GM19455 (cell line): ENCODE results near the gene HUS1B.
"Not testable (repeated sequence)": the region's sequence is repeated elsewhere in the genome, so short reads cannot be mapped to it uniquely, and the experiment has no call there.

Experiments
- ATAC-seq: cut with Tn5 transposase; IDR thresholded peaks from one replicate; pipeline ENCODE4 v1.9.1; 2021; ENCODE audit not compliant: unreplicated experiment

Gene HUS1B

DNA sequence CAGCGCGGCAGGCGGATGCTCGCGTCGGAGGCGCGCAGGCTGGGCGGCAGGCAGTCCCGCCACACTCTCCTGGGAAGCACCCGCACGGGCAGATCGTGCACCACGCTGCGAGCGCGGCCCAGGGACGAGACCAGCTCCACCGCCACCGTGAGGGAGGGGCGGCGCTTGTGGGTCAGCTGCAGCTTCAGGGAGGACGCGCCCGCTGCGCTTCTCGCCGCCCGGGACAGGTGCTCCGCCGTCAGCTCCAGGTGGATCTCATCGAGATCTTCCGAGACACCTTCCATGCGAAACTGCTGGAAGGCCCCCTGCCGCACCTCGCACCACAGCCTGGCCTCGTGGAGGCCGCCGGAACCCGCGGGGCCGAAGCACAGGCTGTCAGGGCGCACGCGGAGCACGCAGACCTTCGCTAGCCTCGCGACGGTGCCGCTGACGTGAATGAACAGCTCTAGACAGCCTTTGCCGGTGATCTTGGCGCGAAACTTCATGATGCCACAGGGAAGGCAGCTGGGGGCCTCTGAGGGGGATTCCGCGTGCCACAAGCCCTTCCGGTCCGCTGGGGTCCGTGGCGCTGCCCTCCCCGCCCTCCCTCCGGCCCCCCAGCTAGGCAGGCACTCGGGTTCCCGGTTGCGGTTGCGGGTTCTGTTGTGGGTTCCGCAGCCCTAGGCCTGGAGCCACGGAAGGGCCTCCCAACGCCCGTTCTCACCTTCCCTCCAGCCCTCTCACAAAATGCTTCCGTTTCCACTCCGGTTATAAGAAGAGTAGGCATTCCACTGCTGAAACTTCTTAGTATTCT, at the start of gene HUS1B:
Gene HUS1B (minus strand): TSS at position 641 of the 793 bp plus-strand sequence. CDS start 156 bp downstream, at position 485.
- no peak for ATAC-seq

DNA sequence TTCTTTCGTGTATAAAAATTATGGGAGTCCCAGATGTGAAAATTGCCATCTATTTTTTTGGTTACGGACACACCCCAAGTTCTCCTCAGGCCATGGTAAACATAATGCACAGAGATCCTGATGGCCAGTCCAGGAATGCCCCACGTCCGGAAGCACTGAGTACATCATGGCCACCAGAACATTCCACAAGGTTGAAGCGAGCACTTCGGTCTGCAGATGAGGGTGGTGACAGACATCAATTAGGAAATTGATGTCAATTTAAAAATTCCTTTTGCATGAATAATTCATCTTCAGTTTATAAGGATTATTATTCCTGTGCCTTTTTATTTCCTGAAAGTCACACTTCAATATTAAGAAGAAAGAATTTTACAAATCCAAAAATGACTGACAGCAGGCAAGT, 49.2 kb upstream of the HUS1B start:
- ATAC-seq = no peak

DNA sequence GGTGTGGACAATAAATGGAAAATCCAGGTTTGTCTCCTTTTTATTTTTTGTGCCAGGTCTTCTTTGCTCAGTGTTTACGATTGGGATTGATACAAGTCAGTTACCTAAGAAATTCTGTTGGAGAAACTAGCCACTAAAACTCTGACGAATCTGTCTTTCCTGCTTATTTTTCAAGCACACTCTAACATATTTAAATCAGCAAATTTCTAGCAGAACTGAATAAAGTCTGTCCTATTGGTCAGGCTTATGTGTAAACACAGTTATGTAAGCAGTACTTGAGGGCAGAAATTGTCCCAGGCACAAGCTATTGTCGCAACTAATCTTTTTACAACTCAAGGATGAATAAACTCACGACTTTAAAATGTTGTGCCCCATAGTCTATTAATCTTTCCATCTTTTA, 48.1 kb upstream of the HUS1B start:
- no peak for ATAC-seq

DNA sequence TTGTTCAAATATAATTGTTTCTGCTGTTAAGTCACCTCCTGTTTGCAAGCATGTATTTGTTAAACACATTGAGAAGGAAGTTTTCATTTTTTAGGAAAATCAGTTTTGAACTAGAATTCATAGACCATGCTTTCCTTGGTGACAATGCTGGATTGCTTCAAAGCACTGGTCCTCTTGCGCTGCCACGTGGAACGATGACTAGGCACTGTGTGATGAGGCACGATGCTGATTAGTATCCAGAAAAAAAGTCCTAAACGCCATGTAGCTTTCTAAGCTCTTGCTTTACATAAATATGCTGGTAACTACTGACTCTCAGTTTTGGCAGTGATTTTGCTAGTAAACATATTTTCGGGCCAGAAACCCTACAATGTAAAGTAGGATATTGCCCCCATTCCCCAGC, 47.1 kb upstream of the HUS1B start:
- no peak for ATAC-seq

DNA sequence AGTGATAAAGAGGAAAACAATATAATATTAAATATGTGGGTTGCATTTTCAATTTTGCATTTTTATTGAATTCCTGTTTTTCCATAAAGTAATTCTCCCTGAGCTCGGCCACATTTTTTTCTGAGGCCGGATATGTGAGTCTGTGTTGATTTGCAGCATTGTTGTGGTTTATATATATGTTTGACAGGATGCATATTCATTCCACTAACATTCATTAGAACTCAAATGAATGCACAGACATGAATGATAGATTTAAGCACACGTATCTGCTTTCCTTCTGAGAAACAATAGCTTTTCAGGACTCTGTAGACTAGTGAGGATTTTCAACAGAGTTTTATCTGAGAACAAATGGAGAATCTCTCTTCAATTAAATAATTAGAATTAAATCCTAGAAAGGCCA, 46.7 kb upstream of the HUS1B start:
- no peak for ATAC-seq

DNA sequence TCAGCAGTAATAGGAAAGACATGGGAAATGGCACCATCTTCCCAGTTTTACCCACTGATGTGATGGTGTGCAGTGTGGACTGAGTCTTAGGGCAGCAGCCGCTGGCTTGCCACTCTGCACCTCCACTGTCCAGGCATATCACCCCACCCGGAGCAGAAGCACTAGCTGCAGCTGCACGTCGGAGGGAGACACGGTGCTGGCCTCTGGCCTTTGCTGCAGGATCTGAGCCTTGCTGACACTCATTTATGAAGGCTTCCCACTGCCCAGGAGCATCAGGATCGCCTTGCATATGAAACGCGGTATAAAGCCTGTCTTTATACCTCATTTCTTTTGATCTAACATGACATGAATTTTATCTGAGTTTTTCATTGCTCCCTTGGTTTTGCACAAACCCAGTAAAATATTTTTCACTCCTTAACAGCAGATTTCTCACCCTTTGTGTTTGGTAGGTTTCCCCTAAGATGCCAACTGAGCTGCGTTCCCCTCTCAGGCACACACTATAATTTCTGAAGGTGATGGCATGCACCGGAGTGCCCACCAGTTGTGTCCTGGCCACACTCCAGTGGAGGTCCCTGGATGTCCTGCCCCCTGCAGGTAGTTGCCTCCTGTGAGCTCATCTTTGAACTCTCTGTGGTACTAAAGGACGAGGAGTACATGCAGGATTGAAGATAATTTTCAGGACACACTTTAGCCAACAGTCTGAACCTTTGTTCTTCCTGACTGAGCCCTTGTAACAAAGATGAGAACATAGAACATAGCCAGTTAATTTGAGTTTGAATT, 45.0 kb upstream of the HUS1B start:
- no peak for ATAC-seq

DNA sequence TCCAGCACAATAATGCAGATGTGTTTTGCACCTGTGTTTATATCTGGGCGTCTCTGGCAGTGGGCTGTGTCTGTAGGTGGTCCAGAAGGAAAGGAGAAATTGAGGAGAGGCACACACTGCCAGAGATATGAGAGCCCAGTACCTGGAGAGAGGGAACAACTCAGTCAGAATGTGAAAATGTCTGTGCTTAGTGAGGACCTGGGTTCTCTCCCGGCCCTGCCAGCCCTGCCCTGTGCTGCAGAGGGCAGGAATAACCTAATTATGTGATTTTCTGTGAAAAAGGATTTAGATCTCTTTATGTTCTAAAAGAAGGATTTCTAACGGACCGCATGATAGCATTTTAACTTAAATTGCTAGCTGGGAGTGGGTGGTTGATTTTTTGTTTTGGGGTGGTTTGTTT, 44.3 kb upstream of the HUS1B start:
- no peak for ATAC-seq

DNA sequence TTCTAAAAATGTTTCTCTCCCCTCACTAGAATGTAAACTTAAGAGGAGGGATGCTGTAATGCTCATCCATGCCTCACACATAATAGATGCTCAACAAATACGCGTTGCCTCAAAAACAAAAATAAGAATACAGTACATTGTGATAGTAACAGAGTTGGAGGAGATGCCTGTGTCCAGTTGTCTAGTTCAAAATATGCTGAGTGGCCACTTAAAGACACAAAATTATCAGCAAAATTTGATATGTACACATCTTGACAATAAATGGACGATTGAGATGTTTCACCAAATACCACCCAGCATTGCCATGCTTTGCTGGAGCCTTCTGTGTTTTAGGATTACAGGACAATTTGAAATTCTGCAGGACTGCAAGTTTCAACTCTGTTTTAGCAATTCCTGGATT, 43.6 kb upstream of the HUS1B start:
- ATAC-seq = no peak

DNA sequence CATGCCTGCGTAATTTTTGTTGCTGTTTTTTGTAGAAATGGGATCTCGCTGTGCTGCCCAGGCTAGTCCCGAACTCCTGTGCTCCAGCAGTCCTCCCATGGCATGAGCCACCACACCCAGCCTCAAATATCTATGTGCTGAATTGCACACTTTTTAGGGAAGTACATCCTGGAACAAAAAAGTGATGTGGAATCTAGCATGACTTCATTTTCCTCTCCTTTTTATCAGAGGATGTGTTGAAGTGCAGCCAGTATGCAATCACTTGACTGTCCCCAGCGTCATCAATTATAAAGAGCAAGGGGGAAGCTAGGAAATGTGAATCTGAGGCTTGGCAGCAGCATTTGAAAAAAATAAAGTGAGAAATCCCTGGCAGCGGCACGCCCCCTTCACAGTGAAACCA, 42.4 kb upstream of the HUS1B start:
- no peak for ATAC-seq

DNA sequence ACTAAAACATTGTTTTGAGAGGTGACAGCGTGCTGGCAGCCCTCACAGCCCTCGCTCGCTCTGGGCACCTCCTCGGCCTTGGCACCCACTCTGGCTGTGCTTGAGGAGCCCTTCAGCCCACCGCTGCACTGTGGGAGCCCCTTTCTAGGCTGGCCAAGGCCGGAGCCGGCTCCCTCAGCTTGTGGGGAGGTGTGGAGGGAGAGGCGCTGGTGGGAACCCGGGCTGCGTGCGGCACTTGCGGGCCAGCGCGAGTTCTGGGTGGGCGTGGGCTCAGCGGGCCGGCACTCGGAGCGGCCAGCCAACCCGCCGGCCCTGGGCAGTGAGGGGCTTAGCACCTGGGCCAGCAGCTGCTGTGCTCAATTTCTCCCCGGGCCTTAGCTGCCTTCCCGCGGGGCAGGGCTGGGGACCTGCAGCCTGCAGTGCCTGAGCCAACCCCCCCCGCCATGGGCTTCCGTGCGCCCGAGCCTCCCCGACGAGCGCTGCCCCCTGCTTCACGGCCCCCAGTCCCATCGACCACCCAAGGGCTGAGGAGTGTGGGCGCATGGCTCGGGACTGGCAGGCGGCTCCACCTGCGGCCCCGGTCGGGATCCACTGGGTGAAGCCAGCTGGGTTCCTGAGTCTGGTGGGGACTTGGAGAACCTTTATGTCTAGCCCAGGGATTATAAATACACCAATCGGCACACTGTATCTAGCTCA, 37.7 kb upstream of the HUS1B start:
- ATAC-seq = not testable (repeated sequence)

DNA sequence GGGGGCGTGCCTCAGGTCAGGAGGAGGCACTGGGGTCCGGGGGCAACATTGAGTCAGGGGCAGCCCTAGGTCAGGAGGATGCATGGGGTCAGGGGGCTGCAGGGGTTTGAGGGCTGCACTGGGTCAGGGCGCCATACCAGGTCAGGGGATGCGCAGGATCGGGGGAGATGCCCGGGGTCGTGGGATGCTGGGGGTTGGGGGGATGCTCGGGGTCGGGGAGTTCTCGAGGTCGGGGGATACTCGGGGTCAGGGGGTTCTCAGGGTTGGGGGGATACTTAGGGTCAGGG, 36.8 kb upstream of the HUS1B start:
- ATAC-seq = no peak

DNA sequence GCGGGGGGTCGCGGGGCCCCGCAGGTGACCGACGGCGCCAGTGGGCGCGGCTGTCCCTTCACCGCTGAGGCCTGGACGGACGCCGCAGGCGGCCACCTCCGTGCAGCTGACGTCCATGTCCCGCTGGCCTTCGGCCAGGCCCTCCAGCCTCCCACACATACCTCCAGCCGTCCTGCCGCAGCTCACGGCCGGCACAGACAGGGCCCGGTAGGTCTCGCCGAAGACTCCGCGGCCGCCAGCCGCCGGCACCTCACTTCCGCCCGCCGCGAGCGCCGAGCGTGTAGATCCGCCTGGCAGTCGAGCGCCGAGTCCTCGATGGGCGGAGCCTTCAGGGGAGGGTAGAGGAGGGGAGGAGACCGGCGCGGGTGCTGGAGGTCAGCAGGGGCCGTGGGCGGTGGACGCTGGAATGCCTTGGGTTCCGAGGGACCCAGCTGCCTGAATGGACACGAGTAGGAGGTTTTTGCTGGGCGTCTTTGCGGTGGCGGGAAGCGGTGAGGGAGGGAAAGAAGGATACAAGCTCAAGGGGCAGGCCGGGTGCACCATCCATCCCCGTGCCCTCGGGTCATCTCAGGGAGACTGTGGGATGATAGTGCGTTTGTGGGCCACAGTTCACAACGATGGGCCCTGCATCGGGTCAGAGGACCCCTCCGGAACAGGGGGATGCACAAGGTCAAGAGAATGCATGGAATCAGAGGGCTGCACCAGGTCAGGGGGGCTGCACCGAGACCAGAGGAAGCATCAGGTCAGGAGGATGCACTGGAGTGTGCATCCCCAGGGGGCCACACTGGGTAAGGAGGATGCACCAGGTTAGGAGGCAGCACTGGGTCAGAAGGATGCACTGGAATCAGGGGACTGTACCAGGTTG, 36.2 kb upstream of the HUS1B start, which contains the start of gene EXOC2:
Gene EXOC2 (minus strand): TSS at position 282 of the 865 bp plus-strand sequence. CDS start 55,321 bp downstream, outside the sequence.
- peak; percentile 87 for ATAC-seq

DNA sequence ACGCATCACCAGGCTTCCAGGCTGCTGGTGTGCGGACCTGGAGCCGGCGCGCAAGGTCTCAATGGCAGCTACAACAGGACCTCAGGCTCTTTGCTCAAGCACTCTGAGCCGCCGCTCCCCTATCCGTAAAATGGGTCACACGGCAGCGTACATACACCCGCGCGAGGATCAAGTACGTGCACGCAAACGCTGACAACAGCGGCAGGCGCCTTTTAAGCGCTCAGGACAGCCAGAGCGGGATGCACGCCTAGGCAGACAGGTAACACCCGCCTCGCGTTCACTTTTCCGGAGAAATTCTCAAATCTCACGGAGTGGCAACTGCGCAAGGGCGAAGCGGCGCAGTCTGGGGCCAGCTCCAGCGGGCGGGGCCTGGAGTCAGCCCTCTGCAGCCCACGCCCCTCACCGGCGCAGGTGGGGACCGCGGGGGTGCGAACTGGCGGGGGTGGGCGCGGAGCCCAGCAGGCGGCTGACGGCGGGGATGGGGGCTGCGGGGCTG, 35.5 kb upstream of the HUS1B start:
- peak; percentile 81 for ATAC-seq

DNA sequence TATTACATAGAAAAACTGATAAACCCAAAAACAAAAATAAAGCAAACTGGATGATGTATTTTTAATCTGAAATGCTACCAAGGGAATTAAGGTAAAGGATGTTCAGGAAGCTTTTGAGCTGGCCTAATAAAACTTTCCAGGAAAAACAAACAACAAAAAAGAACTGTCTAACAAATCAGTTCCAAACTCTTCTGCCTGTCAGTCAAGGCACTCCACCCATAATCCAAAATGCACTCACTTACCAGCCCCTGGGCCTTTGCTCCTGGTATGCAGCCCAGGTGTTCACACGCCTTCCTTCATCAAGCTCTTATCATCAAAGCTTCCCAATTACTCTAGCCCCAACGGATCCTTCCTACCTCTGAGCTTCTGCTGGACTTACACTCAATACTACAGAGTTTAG, 32.3 kb upstream of the HUS1B start:
- ATAC-seq = no peak

DNA sequence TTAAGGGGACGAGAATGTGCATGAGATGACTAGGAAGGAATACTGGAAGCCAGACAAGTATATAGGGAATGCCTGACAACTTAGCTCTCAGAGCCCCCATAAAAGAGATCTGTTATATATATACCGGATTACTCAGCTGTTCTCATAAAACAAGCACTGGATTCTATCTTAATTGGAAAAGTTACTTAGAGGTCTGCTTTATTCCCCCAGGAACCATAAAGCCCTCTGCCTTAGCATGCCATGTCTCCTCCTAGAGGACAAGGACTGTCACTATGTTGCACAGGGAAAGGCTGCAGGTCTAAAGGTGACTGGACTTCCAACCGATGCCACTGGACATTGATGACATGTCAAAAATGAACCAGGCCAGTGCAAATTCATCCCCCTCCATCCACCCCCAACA, 29.6 kb upstream of the HUS1B start:
- no peak for ATAC-seq

DNA sequence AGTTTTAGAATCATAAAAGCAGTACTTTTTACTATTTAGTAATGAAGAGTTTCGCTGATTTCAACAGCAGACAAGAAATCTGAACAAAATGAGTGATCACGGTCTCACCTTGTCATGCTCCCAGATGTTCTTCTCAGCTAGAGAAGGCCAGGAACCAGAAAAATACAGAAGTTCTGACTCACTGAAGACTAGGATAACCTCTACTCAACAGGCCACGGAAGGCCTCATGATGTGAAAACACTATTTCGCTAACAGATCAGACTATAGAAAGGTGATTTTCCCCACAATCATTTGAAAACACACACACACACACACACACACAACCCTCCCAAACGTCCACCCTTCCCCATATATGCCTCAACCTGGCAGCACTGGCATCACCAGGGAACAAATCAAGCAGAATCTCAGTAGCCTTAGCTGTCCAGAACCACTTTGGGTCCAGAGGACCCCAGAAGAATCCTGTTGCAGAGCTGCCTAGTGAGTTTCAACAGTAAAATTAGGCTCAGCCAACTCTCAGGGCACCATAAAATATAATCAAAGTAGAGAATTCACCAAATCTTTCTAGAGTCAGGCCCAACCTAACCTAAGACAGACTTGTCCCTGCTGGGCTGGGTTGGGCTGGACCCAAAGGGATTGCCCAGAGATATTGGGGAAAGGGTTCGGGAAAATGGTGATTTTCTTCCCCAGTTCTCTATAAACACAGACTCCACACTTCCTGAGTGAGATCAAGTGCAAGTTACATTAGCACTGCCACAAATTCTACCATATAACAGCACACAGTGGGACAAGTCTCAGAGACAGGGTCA, 28.1 kb upstream of the HUS1B start:
- ATAC-seq = peak; percentile 75

DNA sequence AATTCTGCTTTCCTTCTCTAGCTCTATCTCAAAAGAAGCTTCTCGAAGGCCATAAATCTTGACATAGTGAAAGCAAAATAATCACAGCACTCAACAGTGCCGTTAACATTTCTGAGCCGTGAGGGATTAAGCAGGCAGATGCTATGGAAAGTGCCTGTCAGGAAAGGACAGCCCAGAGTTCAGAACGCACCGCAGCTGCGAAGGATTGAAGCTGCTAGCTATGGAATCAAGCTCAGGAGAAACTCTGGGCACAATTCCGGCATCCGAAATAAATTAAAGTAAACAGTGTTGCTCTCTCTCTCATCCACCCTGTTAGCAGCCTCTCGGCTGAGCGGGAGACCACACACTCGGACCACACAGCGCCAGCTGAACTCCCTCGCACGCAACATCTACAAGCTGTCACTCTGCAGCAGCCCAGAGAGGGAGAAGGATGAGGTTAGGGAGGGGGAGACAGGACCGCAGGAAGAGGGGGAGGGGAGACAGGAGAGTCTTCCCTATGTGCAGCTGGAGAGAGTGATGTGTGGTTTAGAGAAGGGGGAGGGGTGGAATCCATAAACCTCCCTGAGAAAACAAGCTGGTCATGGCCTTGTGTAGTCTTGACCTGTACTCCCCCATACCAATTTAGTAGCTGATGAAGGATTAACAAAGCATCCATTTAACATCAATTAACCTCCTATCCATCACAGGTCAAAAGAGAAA, 27.0 kb upstream of the HUS1B start:
- ATAC-seq = no peak

DNA sequence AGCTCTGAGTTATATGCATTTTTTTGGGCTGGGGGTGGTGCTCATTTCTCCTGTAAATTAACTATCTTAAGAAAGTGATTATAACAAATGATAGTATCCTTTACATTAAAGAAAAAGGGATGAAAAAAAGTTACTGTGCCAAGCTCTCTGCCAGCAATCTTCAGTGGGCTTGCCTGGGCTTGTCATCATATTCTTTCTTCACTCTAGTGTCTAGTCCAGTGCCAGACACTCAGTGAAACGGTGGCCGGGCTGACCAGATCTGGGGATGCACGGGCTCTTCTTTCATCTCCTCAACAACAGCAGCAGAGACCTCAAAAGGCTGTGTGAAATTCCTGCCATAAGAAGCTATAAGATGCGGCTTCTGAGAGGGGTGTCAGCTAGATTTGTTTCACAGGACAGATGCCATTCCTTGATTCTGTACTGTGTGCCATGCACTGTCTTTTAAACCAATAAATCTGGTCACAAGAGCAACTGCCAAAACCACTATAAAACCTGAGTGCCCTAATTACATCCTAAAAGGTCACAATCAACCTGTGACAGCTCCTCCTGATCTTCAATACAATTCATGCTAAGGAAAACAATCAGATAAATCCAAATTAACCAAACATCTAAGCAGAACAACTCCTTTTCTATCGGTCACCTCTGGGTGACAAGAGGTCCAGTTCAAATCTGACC, 23.9 kb upstream of the HUS1B start:
- no peak for ATAC-seq

DNA sequence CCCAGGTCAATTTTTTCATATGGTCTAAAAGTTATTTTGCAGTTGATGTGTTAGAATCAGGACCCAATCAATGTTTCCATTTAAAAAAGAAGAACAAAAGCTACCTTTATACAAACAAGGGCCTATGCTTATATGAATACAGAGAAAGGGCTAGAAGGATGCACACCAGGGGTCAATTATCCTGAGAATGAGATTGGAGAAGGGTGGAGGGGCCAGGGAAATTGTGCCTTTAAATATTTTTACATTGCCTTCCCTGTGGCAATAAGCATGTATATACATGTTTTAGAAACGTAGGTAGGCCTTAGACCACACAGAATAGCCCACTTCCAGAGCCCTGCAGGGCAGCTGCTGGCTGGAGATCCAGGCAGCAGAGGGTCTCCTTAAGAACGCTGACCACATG, 23.4 kb upstream of the HUS1B start:
- no peak for ATAC-seq
